IMR-90 (cell line): ENCODE measurements around the gene MAFG. TPM values are rescaled to one million over a fixed set of nuclear protein-coding genes. Genes with fewer than 3 reads are reported as not detected.

Experiments
- ATAC-seq: fragments of 200-7000 bp; cut with Tn5 transposase; 2 replicates; pipeline ENCODE4 v1.9.1; 2020; ENCODE audit warnings: low read depth, mild to moderate bottlenecking, moderate library complexity
- BruUV-seq: library from RNA; stranded (reverse); fragments of 400-500 nt; replicated peaks from 2 replicates; lab custom pipeline; 2021; lab: Mats Ljungman, UMichigan
- CTCF ChIA-PET: fragments of 300-600 bp; formaldehyde crosslinking; extraction: SDS; loops from one replicate; lab custom pipeline; 2021; ENCODE audit warnings: antibody characterized with exemption; lab: Yijun Ruan, JAX
- POLR2A ChIA-PET: fragments of 300-600 bp; sonication (Branson Sonifier 250); formaldehyde crosslinking; loops from one replicate; lab custom pipeline; 2022; ENCODE audit warnings: antibody characterized with exemption; ENCODE audit not compliant: unreplicated experiment; lab: Charles Lee
- DNase-seq: peaks from one replicate; pipeline ENCODE4 v3.0.0; 2013
- H2AFZ ChIP-seq: replicated peaks from 2 replicates; pipeline ENCODE3; 2013; ENCODE audit warnings: low read length, mild to moderate bottlenecking; ENCODE audit not compliant: poor library complexity
- H2AK5ac ChIP-seq: 2 replicates; pipeline ENCODE4 v1.6.1; 2013; ENCODE audit warnings: low read depth, low read length, inconsistent platforms
- H2AK9ac ChIP-seq: replicated peaks from 2 replicates; pipeline ENCODE3; 2013; ENCODE audit warnings: mild to moderate bottlenecking, low read depth, low read length, moderate library complexity; ENCODE audit not compliant: poor library complexity
- H2BK120ac ChIP-seq: 2 replicates; pipeline ENCODE4 v1.6.1; 2013; ENCODE audit warnings: low read depth, low read length, inconsistent platforms
- H2BK15ac ChIP-seq: 3 replicates; pipeline ENCODE4 v1.6.1; 2013; ENCODE audit warnings: low read depth, low read length, inconsistent platforms
- H2BK20ac ChIP-seq: 2 replicates; pipeline ENCODE4 v1.6.1; 2013; ENCODE audit warnings: low read depth, mild to moderate bottlenecking, inconsistent platforms, low read length, moderate library complexity
- H2BK5ac ChIP-seq: 2 replicates; pipeline ENCODE4 v1.6.1; 2013; ENCODE audit warnings: mild to moderate bottlenecking, low read depth, low read length, inconsistent platforms; ENCODE audit not compliant: poor library complexity, severe bottlenecking
- H3K14ac ChIP-seq: replicated peaks from 2 replicates; pipeline ENCODE4 v1.6.1; 2013; ENCODE audit warnings: low read depth, low read length, inconsistent platforms
- H3K18ac ChIP-seq: 2 replicates; pipeline ENCODE4 v1.6.1; 2013; ENCODE audit warnings: low read depth, low read length, control low read depth
- H3K23ac ChIP-seq: 2 replicates; pipeline ENCODE4 v1.6.1; 2013; ENCODE audit warnings: low read depth, low read length, inconsistent platforms
- H3K27ac ChIP-seq: 2 replicates; pipeline ENCODE4 v1.5.1; 2013; ENCODE audit warnings: mild to moderate bottlenecking, control low read depth, low read length; ENCODE audit not compliant: insufficient read depth
- H3K27me3 ChIP-seq: 2 replicates; pipeline ENCODE4 v1.6.1; 2013; ENCODE audit warnings: low read length; ENCODE audit not compliant: control insufficient read depth, insufficient read depth
- H3K36me3 ChIP-seq: 2 replicates; pipeline ENCODE4 v1.6.1; 2013; ENCODE audit warnings: low read length, mixed read lengths; ENCODE audit not compliant: control insufficient read depth, insufficient read depth
- H3K4ac ChIP-seq: 2 replicates; pipeline ENCODE4 v1.6.1; 2013; ENCODE audit warnings: low read depth, low read length, inconsistent platforms
- H3K4me1 ChIP-seq: 2 replicates; pipeline ENCODE4 v1.6.1; 2013; ENCODE audit warnings: low read length, mixed read lengths; ENCODE audit not compliant: control insufficient read depth, insufficient read depth
- H3K4me2 ChIP-seq: 2 replicates; pipeline ENCODE4 v1.6.1; 2013; ENCODE audit warnings: low read depth, mild to moderate bottlenecking, control low read depth, low read length, moderate library complexity
- H3K4me3 ChIP-seq: 2 replicates; pipeline ENCODE4 v1.5.1; 2013; ENCODE audit warnings: low read depth, mild to moderate bottlenecking, control low read depth, low read length, moderate library complexity; ENCODE audit not compliant: insufficient read depth
- H3K56ac ChIP-seq: 2 replicates; pipeline ENCODE4 v1.6.1; 2013; ENCODE audit warnings: low read length, inconsistent platforms; ENCODE audit not compliant: insufficient read depth; ENCODE audit errors: extremely low read depth
- H3K79me1 ChIP-seq, 2 experiments: 2 replicates each; pipeline ENCODE4 v1.6.1; 2013; ENCODE audit warnings: low read length in 2 of 2, inconsistent platforms in 1 of 2, low read depth in 1 of 2
- H3K9ac ChIP-seq: 2 replicates; pipeline ENCODE4 v1.6.1; 2013; ENCODE audit warnings: low read depth, low read length, control low read depth
- H3K9me1 ChIP-seq: 2 replicates; pipeline ENCODE4 v1.6.1; 2013; ENCODE audit warnings: low read length, inconsistent platforms; ENCODE audit not compliant: insufficient read depth
- H3K9me3 ChIP-seq: 2 replicates; pipeline ENCODE4 v1.6.1; 2013; ENCODE audit warnings: low read length; ENCODE audit not compliant: control insufficient read depth, insufficient read depth
- H4K20me1 ChIP-seq: 2 replicates; pipeline ENCODE4 v1.6.1; 2013; ENCODE audit warnings: low read length, inconsistent platforms; ENCODE audit not compliant: insufficient read depth
- H4K5ac ChIP-seq: 2 replicates; pipeline ENCODE4 v1.6.1; 2013; ENCODE audit warnings: mild to moderate bottlenecking, low read depth, low read length, control low read depth
- H4K8ac ChIP-seq, 2 experiments: 2 replicates each; pipeline ENCODE4 v1.6.1; 2013; ENCODE audit warnings: low read depth in 2 of 2, low read length in 2 of 2, control low read depth in 1 of 2, inconsistent platforms in 1 of 2
- H4K91ac ChIP-seq: 2 replicates; pipeline ENCODE4 v1.6.1; 2013; ENCODE audit warnings: low read depth, low read length, inconsistent platforms; ENCODE audit not compliant: insufficient read depth
- BHLHE40 ChIP-seq: fragments of 150-350 bp; IDR thresholded peaks from 2 replicates; pipeline ENCODE4 v1.6.1; 2016; ENCODE audit warnings: mild to moderate bottlenecking, low read depth, low read length
- ELK1 ChIP-seq: fragments of 150-350 bp; IDR thresholded peaks from 2 replicates; pipeline ENCODE4 v1.6.1; 2016; ENCODE audit warnings: low read depth, mild to moderate bottlenecking, low read length, moderate library complexity, borderline replicate concordance
- MAFK ChIP-seq: IDR thresholded peaks from 2 replicates; pipeline ENCODE4 v1.6.1; 2012; ENCODE audit warnings: low read depth, low read length, improper control_type of control experiment
- MXI1 ChIP-seq: IDR thresholded peaks from 2 replicates; pipeline ENCODE4 v1.6.1; 2012; ENCODE audit warnings: low read depth, mild to moderate bottlenecking, low read length, moderate library complexity, borderline replicate concordance
- NFE2L2 ChIP-seq: fragments of 150-350 bp; IDR thresholded peaks from 2 replicates; pipeline ENCODE4 v1.6.1; 2016; ENCODE audit warnings: low read depth, mild to moderate bottlenecking, low read length
- RCOR1 ChIP-seq: IDR thresholded peaks from 2 replicates; pipeline ENCODE4 v1.6.1; 2012; ENCODE audit warnings: mild to moderate bottlenecking, low read length, improper control_type of control experiment; ENCODE audit not compliant: insufficient replicate concordance
- SMC3 ChIP-seq: fragments of 150-350 bp; IDR thresholded peaks from 2 replicates; pipeline ENCODE4 v1.6.1; 2016; ENCODE audit warnings: low read depth, mild to moderate bottlenecking, antibody characterized with exemption, low read length, moderate library complexity
- WGBS, 2 experiments: methylation state at CpG; one replicate each; pipeline versions ENCODE4 v1.1.5 to v1.1.7; 2013; ENCODE audit warnings: missing lambda C conversion rate in 2 of 2; ENCODE audit not compliant: insufficient read length in 1 of 2; ENCODE audit errors: extremely low coverage in 2 of 2; 5-methylcytosine and 5-hydroxymethylcytosine counted together
- dilution Hi-C: fragments of 300-500 bp; cut with HindIII; formaldehyde crosslinking; loops from one replicate; pipeline ENCODE4 v1.14.3; 2018; ENCODE audit warnings: low sequenced_read_pairs; ENCODE audit not compliant: unreplicated experiment
- in situ Hi-C: fragments of 300-500 bp; cut with MboI; formaldehyde crosslinking; loops from 3 replicates; pipeline ENCODE4 v1.14.3; 2019; ENCODE audit warnings: low sequenced_read_pairs, inconsistent platforms, mixed read lengths
- intact Hi-C: fragments of 100-400 bp; cut with micrococcal nuclease; formaldehyde crosslinking; loops from 2 replicates; pipeline ENCODE4 v1.10.0; 2022
- polyA plus RNA-seq, 3 experiments: library from polyadenylated mRNA; depleted of rRNA; stranded (reverse); fragments of >200 nt; gene quantifications; 2 replicates each; pipeline ENCODE4 v1.2.3, GENCODE V29; 2012; ENCODE audit warnings: low replicate concordance in 1 of 3
- total RNA-seq: library from RNA; depleted of rRNA; stranded (reverse); fragments of >200 nt; gene quantifications from 2 replicates; pipeline ENCODE4 v1.2.3, GENCODE V29; 2012

Gene MAFG
- total and polyA plus RNA-seq, 2 of the 4 experiments (the other 2 are of a cell fraction) = 6.1 to 15.4 TPM

- Histone ChIP-seq H2BK20ac (no peak overlapping the region), H2BK5ac (no peak overlapping the region), H4K5ac (no peak overlapping the region), H3K36me3 (no peaks in the 10 kb centered on the region), H3K4ac (no peak overlapping the region), H3K79me1 (no peaks in the 10 kb centered on the region), H3K4me1 (no peaks in the 10 kb centered on the region), H3K27ac (no peak overlapping the region), H3K56ac (no peak overlapping the region), H3K9ac (no peak overlapping the region), H4K8ac (no peak overlapping the region), H2AK5ac (no peak overlapping the region), H3K4me3 (no peak overlapping the region), H3K27me3 (peaks cover 49% of the 10 kb centered on the region), H4K20me1 (no peaks in the 10 kb centered on the region), H4K91ac (no peak overlapping the region), H3K14ac (no peak overlapping the region), H2AFZ (peak overlapping the region; percentile 92), H3K9me1 (no peaks in the 10 kb centered on the region), H3K4me2 (no peak overlapping the region), H3K18ac (no peak overlapping the region), H3K9me3 (no peaks in the 10 kb centered on the region), H2BK15ac (no peak overlapping the region), H3K23ac (no peak overlapping the region), H2BK120ac (no peak overlapping the region), H2AK9ac (no peak overlapping the region)
- ChIA-PET CTCF (interaction anchor here (0.5 to 1.3 kb wide), 15 partner anchors 10 to 536 kb away, joined by 3 to 17 read pairs (median 3); partner anchors contain the start of genes CENPX, DCXR, LRRC45 and MYADML2), POLR2A (no interaction called here)
- TF ChIP-seq MXI1 (no peak), SMC3 (no peak), BHLHE40 (no peak), NFE2L2 (no peak), ELK1 (no peak), RCOR1 (no peak), MAFK (no peak)
- WGBS, 2 experiments = 70% methylated on average over 3 of the region's 15 CpGs; no CpG with 5 or more reads in 1 of the 2 experiments
- no TSS peak for BruUV-seq
- in situ Hi-C loops (no loop called here), intact Hi-C loops (loop anchor here (1.0 kb wide), 1 partner anchor 63 kb away; no protein-coding TSS in a partner anchor), dilution Hi-C loops (no loop called here)
- ATAC-seq = no peak
- DNase-seq = no peak
Observed at GRCh38 chr17:81958633-81959342, 31.3 kb upstream of the MAFG start.
